Astrocyte of the cerebellum (primary cell): Measurements from ENCODE around the gene VCL.
"Not testable (repeated sequence)": the region's sequence is repeated elsewhere in the genome, so short reads cannot be mapped to it uniquely, and the experiment has no call there.

ENCODE experiments used
- DNase-seq: peaks from one replicate; pipeline ENCODE4 v3.0.0-alpha.2; 2011; ENCODE audit warnings: low read depth
- H3K4me3 ChIP-seq: 2 replicates; pipeline ENCODE4 v1.5.1; 2011; ENCODE audit warnings: mild to moderate bottlenecking, low read depth, low read length, moderate library complexity
- CTCF ChIP-seq: IDR thresholded peaks from 2 replicates; pipeline ENCODE4 v1.5.1; 2012; ENCODE audit warnings: low read length, low read depth, moderate library complexity, mild to moderate bottlenecking; ENCODE audit errors: missing control alignments
- in situ Hi-C: cut with HindIII; loops from 2 replicates; pipeline ENCODE4 v1.10.0; 2017; ENCODE audit warnings: low sequenced_read_pairs

VCL gene

GRCh38 chr10:74027702-74028101 lies 29.8 kb downstream of the VCL start:
- no peak for DNase-seq
- no peak overlapping the region for H3K4me3 ChIP-seq
- in situ Hi-C loops, result no loop called here
- TF ChIP-seq CTCF, result no peak

- no peak overlapping the region for H3K4me3 ChIP-seq
- no peak for TF ChIP-seq CTCF
- in situ Hi-C loops, result no loop called here
- DNase-seq, result no peak
Measured at GRCh38 chr10:74029943-74030342, 32.0 kb downstream of the VCL start.

- in situ Hi-C loops, DNase-seq, H3K4me3 ChIP-seq: not testable (repeated sequence)
Measured at GRCh38 chr10:74032208-74032607, 34.3 kb downstream of the VCL start.

- no peak for TF ChIP-seq CTCF
- in situ Hi-C loops, result no loop called here
- no peak overlapping the region for H3K4me3 ChIP-seq
- DNase-seq, result no peak
Measured at GRCh38 chr10:74032900-74033655, 35.2 kb downstream of the VCL start.

GRCh38 chr10:74033702-74034101 lies 35.8 kb downstream of the VCL start:
- no peak overlapping the region for H3K4me3 ChIP-seq
- in situ Hi-C loops, result no loop called here
- DNase-seq, result no peak
- no peak for TF ChIP-seq CTCF

- in situ Hi-C loops, result no loop called here
- H3K4me3 ChIP-seq, result no peak overlapping the region
- DNase-seq, result no peak
Measured at GRCh38 chr10:74034301-74034700, 36.4 kb downstream of the VCL start.

More at GRCh38 chr10:74034301-74034700, 36.4 kb downstream of the VCL start:
- no peak for TF ChIP-seq CTCF
